Glomerular visceral epithelial cell (primary cell): ENCODE measurements around the gene FOXRED2.
A peak's percentile ranks its signal among the peaks of the same experiment; 100 is the strongest.
"Not testable (repeated sequence)": the region's sequence is repeated elsewhere in the genome, so short reads cannot be mapped to it uniquely, and the experiment has no call there.

Experiments
- DNase-seq: peaks from one replicate; pipeline ENCODE4 v3.0.0-alpha.2; 2016; ENCODE audit errors: extremely low spot score

The FOXRED2 gene

GRCh38 chr22:36506637-36507517 is at the start of gene FOXRED2:
TSS of gene FOXRED2 (minus strand) at chr22:36507040. CDS start at chr22:36506422, 618 bp downstream.
- peak; percentile 68 for DNase-seq

- DNase-seq = no peak
Measured at GRCh38 chr22:36554098-36554497, 47.3 kb upstream of the FOXRED2 start.

- DNase-seq = no peak
Measured at GRCh38 chr22:36552289-36552688, 45.4 kb upstream of the FOXRED2 start.

- DNase-seq = no peak
Measured at GRCh38 chr22:36550701-36551495, 44.1 kb upstream of the FOXRED2 start.

GRCh38 chr22:36549033-36549432 is 42.2 kb upstream of the FOXRED2 start:
- no peak for DNase-seq

- DNase-seq = no peak
Measured at GRCh38 chr22:36548606-36549005, 41.8 kb upstream of the FOXRED2 start.

- peak; percentile 70 for DNase-seq
Measured at GRCh38 chr22:36546932-36547331, 40.1 kb upstream of the FOXRED2 start.

GRCh38 chr22:36546092-36546804 is 39.4 kb upstream of the FOXRED2 start:
- peak; percentile 54 for DNase-seq

GRCh38 chr22:36544107-36544620 is 37.3 kb upstream of the FOXRED2 start:
- no peak for DNase-seq

- DNase-seq = peak; percentile 96
Measured at GRCh38 chr22:36541831-36542411, 35.1 kb upstream of the FOXRED2 start.

- peak; percentile 89 for DNase-seq
Measured at GRCh38 chr22:36540867-36541642, 34.2 kb upstream of the FOXRED2 start.

GRCh38 chr22:36538529-36538928 is 31.7 kb upstream of the FOXRED2 start:
- DNase-seq = no peak

GRCh38 chr22:36536717-36537116 is 29.9 kb upstream of the FOXRED2 start:
- DNase-seq = peak; percentile 30

GRCh38 chr22:36533320-36533719 is 26.5 kb upstream of the FOXRED2 start:
- DNase-seq = not testable (repeated sequence)

GRCh38 chr22:36532466-36532865 is 25.6 kb upstream of the FOXRED2 start:
- DNase-seq = no peak

- peak; percentile 99 for DNase-seq
Measured at GRCh38 chr22:36528795-36529751, 22.2 kb upstream of the FOXRED2 start, which contains the start of gene EIF3D. TSS of gene EIF3D (minus strand) at chr22:36529166. CDS start at chr22:36526121, 3,045 bp downstream.

GRCh38 chr22:36528341-36528740 is 21.5 kb upstream of the FOXRED2 start:
- DNase-seq = no peak

- DNase-seq = no peak
Measured at GRCh38 chr22:36522662-36523061, 15.8 kb upstream of the FOXRED2 start.

GRCh38 chr22:36520423-36520822 is 13.6 kb upstream of the FOXRED2 start:
- DNase-seq = no peak
